Measurements from ENCODE around the gene CD247. TPM values are rescaled to one million over a fixed set of nuclear protein-coding genes. Genes with fewer than 3 reads are reported as not detected.

Gene CD247
- total and polyA plus RNA-seq, 2 of the 4 experiments (the other 2 are of a cell fraction), result not detected

- WGBS, 2 experiments (ENCODE audit: extremely low coverage in 2 of 2, insufficient read length in 1 of 2), result 79% methylated on average over 2 of the region's 4 CpGs; no CpG with 5 or more reads in 1 of the 2 experiments
- Histone ChIP-seq H4K5ac (ENCODE audit: low read depth, low read length) (no peak overlapping the region), H2BK5ac (ENCODE audit: low read depth, low read length, poor library complexity, severe bottlenecking) (no peak overlapping the region), H4K91ac (ENCODE audit: insufficient read depth, low read depth, low read length) (no peak overlapping the region), H3K27ac (ENCODE audit: insufficient read depth, low read length) (no peak overlapping the region), H4K8ac (ENCODE audit: low read depth in 2 of 2, low read length in 2 of 2) (no peak overlapping the region), H3K4me3 (ENCODE audit: insufficient read depth, low read depth, low read length) (no peak overlapping the region), H3K79me1 (ENCODE audit: low read depth in 1 of 2, low read length in 2 of 2) (no peaks in the 10 kb centered on the region), H3K4me1 (ENCODE audit: control insufficient read depth, insufficient read depth, low read length) (no peaks in the 10 kb centered on the region; the same call in 1 of the 2 replicates), H3K9me1 (ENCODE audit: insufficient read depth, low read length) (no peaks in the 10 kb centered on the region), H3K4me2 (ENCODE audit: low read depth, low read length) (no peak overlapping the region), H2BK15ac (ENCODE audit: low read depth, low read length) (no peak overlapping the region), H2BK120ac (ENCODE audit: low read depth, low read length) (no peak overlapping the region), H2AK5ac (ENCODE audit: low read depth, low read length) (no peak overlapping the region), H2BK20ac (ENCODE audit: low read depth, low read length) (no peak overlapping the region), H3K9me3 (ENCODE audit: control insufficient read depth, insufficient read depth, low read length) (no peaks in the 10 kb centered on the region), H3K4ac (ENCODE audit: low read depth, low read length) (no peak overlapping the region), H3K14ac (replicated peaks; ENCODE audit: low read depth, low read length) (no peak overlapping the region), H3K9ac (ENCODE audit: low read depth, low read length) (no peak overlapping the region), H2AK9ac (replicated peaks; ENCODE audit: low read depth, low read length, poor library complexity) (no peak overlapping the region), H3K27me3 (ENCODE audit: control insufficient read depth, insufficient read depth, low read length) (peaks cover 30% of the 10 kb centered on the region), H2AFZ (replicated peaks; ENCODE audit: low read length, poor library complexity) (no peak overlapping the region), H4K20me1 (ENCODE audit: insufficient read depth, low read length) (no peaks in the 10 kb centered on the region), H3K23ac (ENCODE audit: low read depth, low read length) (no peak overlapping the region), H3K56ac (ENCODE audit: extremely low read depth, insufficient read depth, low read length) (no peak overlapping the region), H3K18ac (ENCODE audit: low read depth, low read length) (no peak overlapping the region), H3K36me3 (ENCODE audit: control insufficient read depth, insufficient read depth, low read length) (no peaks in the 10 kb centered on the region)
- DNase-seq (no peak), ATAC-seq (ENCODE audit: low read depth) (no peak)
- in situ Hi-C loops (cut with MboI; ENCODE audit: low sequenced_read_pairs) (no loop called here), dilution Hi-C loops (cut with HindIII; ENCODE audit: low sequenced_read_pairs, unreplicated experiment) (no loop called here), intact Hi-C loops (cut with micrococcal nuclease) (no loop called here)
- BruUV-seq (replicated peaks), result no TSS peak
- TF ChIP-seq ELK1 (IDR thresholded peaks at IDR 0.05; ENCODE audit: borderline replicate concordance, low read depth, low read length) (no peak), SMC3 (IDR thresholded peaks at IDR 0.05; ENCODE audit: low read depth, low read length) (no peak), MAFK (IDR thresholded peaks at IDR 0.05; ENCODE audit: low read depth, low read length) (no peak), CHD1 (IDR thresholded peaks at IDR 0.05; ENCODE audit: low read depth, low read length) (no peak), CEBPB (IDR thresholded peaks at IDR 0.05; ENCODE audit: low read depth, low read length) (no peak), RFX5 (IDR thresholded peaks at IDR 0.05; ENCODE audit: low read depth, low read length) (no peak), FOS (IDR thresholded peaks at IDR 0.05; ENCODE audit: low read depth, low read length) (no peak), RAD21 (IDR thresholded peaks at IDR 0.05; ENCODE audit: low read length) (no peak), USF2 (IDR thresholded peaks at IDR 0.05; ENCODE audit: low read depth, low read length) (no peak), BHLHE40 (IDR thresholded peaks at IDR 0.05; ENCODE audit: low read depth, low read length) (no peak), NFE2L2 (IDR thresholded peaks at IDR 0.05; ENCODE audit: low read depth, low read length) (no peak), CTCF (conservative IDR thresholded peaks at IDR 0.05; ENCODE audit: low read depth, low read length) (no peak), MXI1 (IDR thresholded peaks at IDR 0.05; ENCODE audit: borderline replicate concordance, low read depth, low read length) (no peak), MAZ (IDR thresholded peaks at IDR 0.05; ENCODE audit: borderline replicate concordance, low read depth, low read length) (no peak), POLR2A (IDR thresholded peaks at IDR 0.05; ENCODE audit: low read depth, low read length) (no peak), RCOR1 (IDR thresholded peaks at IDR 0.05; ENCODE audit: insufficient replicate concordance, low read length) (no peak)
- ChIA-PET POLR2A (ENCODE audit: unreplicated experiment) (no interaction called here), CTCF (no interaction called here)
Measured at GRCh38 chr1:167463080-167463479, 55.2 kb downstream of the CD247 start.
